Thyroid gland (tissue), 4 donors: Measurements from ENCODE around the gene CDH4. TPM values are rescaled to one million over a fixed set of nuclear protein-coding genes. Genes with fewer than 3 reads are reported as not detected.

Source experiments
- DNase-seq, 2 donors: peaks; one replicate each; pipeline ENCODE4 v3.0.0-alpha.2; 2019
- H3K27ac ChIP-seq, 3 donors: fragments of 200-600 bp; sonication (generic); 1 replicate in 2 of 3; 2 replicates in 1 of 3; pipeline ENCODE4 v1.5.1; 2016 to 2019; ENCODE audit warnings: mild to moderate bottlenecking in 1 of 3, moderate library complexity in 1 of 3
- H3K27me3 ChIP-seq: fragments of 200-600 bp; sonication (generic); one replicate; pipeline ENCODE4 v1.5.1; 2019
- H3K36me3 ChIP-seq, 2 donors: fragments of 200-600 bp; sonication (generic); one replicate each; pipeline ENCODE4 v1.5.1; 2016 to 2019
- H3K4me1 ChIP-seq, 2 donors: fragments of 200-600 bp; sonication (generic); one replicate each; pipeline ENCODE4 v1.5.1; 2017 to 2019
- H3K4me3 ChIP-seq, 3 donors: fragments of 200-600 bp; sonication (generic); replicated peaks in 1 of 3; 1 replicate in 2 of 3; 2 replicates in 1 of 3; pipeline ENCODE4 v1.5.1; 2016; ENCODE audit warnings: mild to moderate bottlenecking in 1 of 3
- H3K9me3 ChIP-seq: fragments of 200-600 bp; sonication (generic); one replicate; pipeline ENCODE4 v1.5.1; 2017
- POLR2A ChIP-seq, 2 donors: fragments of 450-650 bp; IDR thresholded peaks; one replicate each; pipeline ENCODE4 v1.6.1; 2017; ENCODE audit warnings: antibody characterized with exemption in 2 of 2, mild to moderate bottlenecking in 2 of 2, moderate library complexity in 1 of 2
- WGBS, 2 donors: methylation state at CpG; one replicate each; pipeline ENCODE4 v1.1.5; 2017; 5-methylcytosine and 5-hydroxymethylcytosine counted together
- intact Hi-C: fragments of 100-400 bp; cut with DNase I; formaldehyde crosslinking; loops from one replicate; pipeline ENCODE4 v1.15.1; 2023
- total RNA-seq, 4 donors: library from RNA; depleted of rRNA; stranded (reverse); fragments of >200 nt; gene quantifications; one replicate each; pipeline ENCODE4 v1.2.3, GENCODE V29; 2016
- TF ChIP-seq, protein P1 (sequence below), 6 experiments: fragments of 200-600 bp in 3 of 6; fragments of 450-650 bp in 3 of 6; sonication (generic) in 3 of 6; IDR thresholded peaks; one replicate each; pipeline ENCODE4 v1.5.1; 2016 to 2019; ENCODE audit warnings: antibody characterized with exemption in 6 of 6, mild to moderate bottlenecking in 2 of 6, inconsistent platforms in 1 of 6, moderate library complexity in 1 of 6

CDH4 gene
- total RNA-seq, 4 donors from 2014 or later = 0.22 to 0.29 (median 0.29) TPM; not detected in 1

DNA sequence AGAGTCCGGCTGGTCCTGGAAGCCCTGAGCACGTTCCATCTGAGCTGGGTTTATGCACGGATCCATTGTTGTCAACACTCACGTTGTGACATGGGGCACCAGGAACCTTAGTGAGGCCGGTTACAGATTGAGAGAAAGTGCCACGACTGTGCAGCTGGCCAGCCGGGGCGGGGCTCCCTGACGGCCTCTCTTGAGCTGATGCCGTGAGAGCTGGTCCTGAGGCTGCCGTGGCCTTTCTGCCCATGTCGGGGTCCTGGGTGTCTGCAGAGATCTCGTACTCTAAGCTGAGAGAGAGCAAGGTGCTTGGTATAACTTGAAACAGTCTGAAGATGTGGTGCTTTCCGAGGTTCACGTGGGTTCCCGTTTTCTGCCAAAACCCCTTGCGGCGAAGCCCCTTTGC lies 10.0 kb downstream of the CDH4 start:
- no peak for DNase-seq
- Histone ChIP-seq H3K4me1 (no peaks in the 10 kb centered on the region), H3K9me3 (no peaks in the 10 kb centered on the region), H3K36me3 (no peaks in the 10 kb centered on the region), H3K4me3 (no peak overlapping the region), H3K27ac (no peak overlapping the region), H3K27me3 (no peaks in the 10 kb centered on the region)
- intact Hi-C loops = no loop called here
- TF ChIP-seq POLR2A (IDR thresholded peaks at IDR 0.05) = no peak
- TF ChIP-seq, protein P1, sequence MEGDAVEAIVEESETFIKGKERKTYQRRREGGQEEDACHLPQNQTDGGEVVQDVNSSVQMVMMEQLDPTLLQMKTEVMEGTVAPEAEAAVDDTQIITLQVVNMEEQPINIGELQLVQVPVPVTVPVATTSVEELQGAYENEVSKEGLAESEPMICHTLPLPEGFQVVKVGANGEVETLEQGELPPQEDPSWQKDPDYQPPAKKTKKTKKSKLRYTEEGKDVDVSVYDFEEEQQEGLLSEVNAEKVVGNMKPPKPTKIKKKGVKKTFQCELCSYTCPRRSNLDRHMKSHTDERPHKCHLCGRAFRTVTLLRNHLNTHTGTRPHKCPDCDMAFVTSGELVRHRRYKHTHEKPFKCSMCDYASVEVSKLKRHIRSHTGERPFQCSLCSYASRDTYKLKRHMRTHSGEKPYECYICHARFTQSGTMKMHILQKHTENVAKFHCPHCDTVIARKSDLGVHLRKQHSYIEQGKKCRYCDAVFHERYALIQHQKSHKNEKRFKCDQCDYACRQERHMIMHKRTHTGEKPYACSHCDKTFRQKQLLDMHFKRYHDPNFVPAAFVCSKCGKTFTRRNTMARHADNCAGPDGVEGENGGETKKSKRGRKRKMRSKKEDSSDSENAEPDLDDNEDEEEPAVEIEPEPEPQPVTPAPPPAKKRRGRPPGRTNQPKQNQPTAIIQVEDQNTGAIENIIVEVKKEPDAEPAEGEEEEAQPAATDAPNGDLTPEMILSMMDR (IDR thresholded peaks at IDR 0.05) = no peak
- WGBS, 2 donors = 66 to 78% methylated on average over 14 to 16 of the region's 18 CpGs

DNA sequence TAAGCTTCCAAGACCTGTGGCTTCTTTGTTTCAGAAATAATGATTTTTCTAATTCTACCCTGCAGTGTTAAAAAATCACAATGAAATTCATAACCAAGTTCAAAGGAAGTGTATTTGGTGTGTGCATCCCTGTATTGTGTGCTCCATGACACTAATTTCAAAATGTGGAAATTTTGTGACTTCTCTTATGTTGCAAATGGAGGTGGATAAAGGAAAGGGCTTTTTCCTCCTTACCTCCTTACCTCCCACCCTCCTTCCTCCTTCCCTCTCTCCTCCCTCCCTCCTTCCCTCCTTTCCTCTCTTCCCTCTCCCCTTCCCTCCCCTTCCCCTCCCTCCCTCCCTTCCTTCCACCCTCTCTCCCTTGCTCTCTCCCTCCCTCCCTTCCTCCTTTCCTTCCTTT lies 10.5 kb downstream of the CDH4 start:
- TF ChIP-seq, protein P1 (IDR thresholded peaks at IDR 0.05) = no peak
- TF ChIP-seq POLR2A (IDR thresholded peaks at IDR 0.05) = no peak
- no peaks in the 10 kb centered on the region for H3K27me3 ChIP-seq

DNA sequence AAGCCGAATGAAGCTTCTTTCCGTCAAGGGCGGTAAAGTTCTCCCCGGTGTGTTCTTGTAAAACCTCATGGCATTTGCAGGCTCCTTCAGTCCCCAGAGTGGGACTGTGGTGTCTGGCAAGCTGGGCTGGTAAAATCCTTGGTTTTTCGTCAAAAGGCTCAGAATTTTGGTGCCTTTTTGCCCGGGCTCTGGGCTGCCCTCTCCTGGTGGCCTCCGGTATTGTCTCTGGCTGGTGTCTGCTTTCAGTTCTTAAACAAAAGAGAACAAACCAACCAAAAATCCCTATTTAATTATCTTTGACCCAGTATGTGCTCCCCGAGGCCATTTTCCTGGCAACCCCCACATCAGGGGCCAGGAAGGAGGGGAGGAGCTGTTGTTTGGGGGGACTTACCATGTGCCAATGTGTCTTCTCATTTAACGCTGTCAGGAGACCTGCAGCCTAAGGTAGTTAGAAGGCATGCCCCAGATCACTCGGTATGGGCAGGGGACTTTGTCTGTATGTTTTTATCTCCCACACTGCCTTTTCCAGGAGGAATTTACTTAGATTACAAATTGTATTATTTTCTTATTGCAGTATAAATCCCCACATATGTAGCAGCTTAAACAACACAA lies 11.1 kb downstream of the CDH4 start:
- no peak overlapping the region for H3K4me3 ChIP-seq
- no peaks in the 10 kb centered on the region for H3K9me3 ChIP-seq
- H3K36me3 ChIP-seq = no peaks in the 10 kb centered on the region
- TF ChIP-seq, protein P1 (IDR thresholded peaks at IDR 0.05) = peak in 5 of 6 experiments; percentile 8 to 77 (median 45)
- no peak for TF ChIP-seq POLR2A (IDR thresholded peaks at IDR 0.05)
- peak in 1 of 2 donors; percentile 9 for DNase-seq
- no peaks in the 10 kb centered on the region for H3K4me1 ChIP-seq
- intact Hi-C loops = no loop called here
- no peak overlapping the region for H3K27ac ChIP-seq
- H3K27me3 ChIP-seq = no peaks in the 10 kb centered on the region
- WGBS, 2 donors = 33 to 46% methylated on average over 10 of the region's 10 CpGs

More for the DNA sequence above, 10.5 kb downstream of the CDH4 start:
- Histone ChIP-seq H3K27ac (no peak overlapping the region), H3K9me3 (no peaks in the 10 kb centered on the region), H3K4me3 (no peak overlapping the region), H3K4me1 (no peaks in the 10 kb centered on the region), H3K36me3 (no peaks in the 10 kb centered on the region)
- DNase-seq = no peak
- intact Hi-C loops = no loop called here

DNA sequence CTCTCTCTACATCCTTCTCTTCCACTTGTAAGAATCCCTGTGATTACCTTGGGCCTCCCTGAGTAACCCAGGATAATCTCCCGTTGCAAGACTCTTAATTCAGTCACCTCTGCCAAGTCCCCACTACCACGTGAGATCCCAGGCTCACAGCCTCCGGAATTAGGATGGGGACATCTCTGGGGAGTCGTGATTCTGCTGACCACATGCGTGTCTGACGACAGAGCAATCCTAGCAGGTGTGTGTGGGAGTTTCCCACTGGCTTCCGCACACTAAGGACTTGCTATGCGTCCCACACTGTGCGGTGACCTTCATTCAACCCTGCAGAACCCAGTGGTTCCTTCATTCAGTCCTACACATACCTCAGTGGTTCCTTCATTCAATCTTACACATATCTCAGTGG lies 11.9 kb downstream of the CDH4 start:
- 89 to 91% methylated on average over 9 of the region's 9 CpGs for WGBS, 2 donors
- TF ChIP-seq, protein P1 (IDR thresholded peaks at IDR 0.05) = no peak
- TF ChIP-seq POLR2A (IDR thresholded peaks at IDR 0.05) = no peak
- no peaks in the 10 kb centered on the region for H3K4me1 ChIP-seq
- H3K27ac ChIP-seq = no peak overlapping the region
- no peaks in the 10 kb centered on the region for H3K27me3 ChIP-seq
- H3K9me3 ChIP-seq = no peaks in the 10 kb centered on the region
- no peaks in the 10 kb centered on the region for H3K36me3 ChIP-seq
- H3K4me3 ChIP-seq = no peak overlapping the region
- no peak for DNase-seq
- intact Hi-C loops = no loop called here

DNA sequence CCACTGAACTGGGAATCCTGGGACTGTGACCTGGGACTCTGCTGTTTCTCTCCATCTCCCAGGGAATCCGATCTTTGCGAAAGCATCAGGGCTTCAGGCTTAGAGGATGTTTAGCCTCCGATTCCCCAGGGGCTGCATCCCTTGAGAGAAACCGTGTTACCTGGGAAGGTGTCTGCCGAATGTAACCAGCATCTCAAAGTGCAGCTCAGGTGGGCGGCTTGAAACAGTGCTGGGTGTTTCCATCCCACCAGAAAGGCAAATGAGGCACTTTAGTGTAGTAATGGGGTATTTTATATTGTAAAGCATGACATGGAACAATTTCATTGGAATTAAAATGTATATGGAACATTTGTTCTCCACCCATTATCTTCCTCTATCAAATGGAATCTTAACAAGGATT lies 15.2 kb downstream of the CDH4 start:
- Histone ChIP-seq H3K9me3 (no peaks in the 10 kb centered on the region), H3K4me1 (no peaks in the 10 kb centered on the region), H3K36me3 (no peaks in the 10 kb centered on the region), H3K27me3 (no peaks in the 10 kb centered on the region), H3K4me3 (no peak overlapping the region), H3K27ac (no peak overlapping the region)
- intact Hi-C loops = no loop called here
- TF ChIP-seq, protein P1 (IDR thresholded peaks at IDR 0.05) = no peak
- WGBS, 2 donors = 76 to 85% methylated on average over 6 of the region's 6 CpGs
- DNase-seq = no peak
